DMS153 treated with DMSO at 0.1 percent for 48 hours (cell line): Measurements from ENCODE around the gene APLP2.

Source experiments
- DNase-seq: peaks from one replicate; lab custom pipeline; 2025; ENCODE audit not compliant: unreplicated experiment; lab: John Stamatoyannopoulos, UW

APLP2 gene

GRCh38 chr11:130054966-130055365 is 14.7 kb upstream of the APLP2 start:
- no peak for DNase-seq

- DNase-seq: no peak
These were observed 14.1 kb upstream of the APLP2 start for GRCh38 chr11:130055617-130056016.

DNA sequence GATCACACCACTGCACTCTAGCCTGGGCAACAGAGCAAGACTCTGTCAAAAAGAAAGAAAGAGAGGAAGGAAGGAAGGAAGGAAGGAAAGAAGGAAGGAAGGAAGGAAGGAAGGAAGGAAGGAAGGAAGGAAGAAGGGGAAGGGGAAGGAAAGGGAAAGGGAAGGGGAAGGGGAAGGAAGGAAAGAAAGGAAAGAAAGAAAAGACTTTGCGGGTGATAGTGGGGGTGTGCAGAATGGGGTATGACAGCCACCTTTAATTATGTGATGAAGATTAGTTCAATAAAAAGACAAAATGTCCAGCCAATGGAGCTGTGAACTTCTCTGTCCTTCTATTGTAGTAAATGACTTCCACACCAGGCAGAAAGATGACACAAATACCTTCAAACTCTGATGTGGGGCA is 8.7 kb upstream of the APLP2 start:
- no peak for DNase-seq

GRCh38 chr11:130062026-130062425 is 7.7 kb upstream of the APLP2 start:
- DNase-seq: no peak

GRCh38 chr11:130063451-130063850 is 6.2 kb upstream of the APLP2 start:
- DNase-seq: no peak

GRCh38 chr11:130064596-130064995 is 5.1 kb upstream of the APLP2 start:
- no peak for DNase-seq

DNA sequence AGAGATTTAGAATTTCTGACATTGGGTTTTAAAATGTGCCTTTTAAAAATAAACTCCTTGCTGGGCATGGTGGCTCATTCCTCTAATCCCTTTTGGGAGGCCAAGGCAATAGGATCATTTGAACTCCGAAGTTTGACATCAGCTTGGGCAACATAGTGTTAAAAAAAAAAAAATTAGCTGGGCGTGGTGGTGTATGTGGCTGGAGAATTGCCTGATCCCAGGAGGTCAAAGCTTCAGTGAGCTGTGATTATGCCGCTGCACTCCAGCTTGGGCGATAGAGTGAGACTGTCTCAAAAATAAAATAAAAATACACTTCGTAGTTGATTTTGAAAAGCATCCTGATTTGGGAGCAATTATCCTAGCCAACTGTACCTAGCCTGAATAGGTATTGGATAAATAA is 3.4 kb upstream of the APLP2 start:
- DNase-seq: no peak

GRCh38 chr11:130068546-130068985 is 1.1 kb upstream of the APLP2 start:
- no peak for DNase-seq

DNA sequence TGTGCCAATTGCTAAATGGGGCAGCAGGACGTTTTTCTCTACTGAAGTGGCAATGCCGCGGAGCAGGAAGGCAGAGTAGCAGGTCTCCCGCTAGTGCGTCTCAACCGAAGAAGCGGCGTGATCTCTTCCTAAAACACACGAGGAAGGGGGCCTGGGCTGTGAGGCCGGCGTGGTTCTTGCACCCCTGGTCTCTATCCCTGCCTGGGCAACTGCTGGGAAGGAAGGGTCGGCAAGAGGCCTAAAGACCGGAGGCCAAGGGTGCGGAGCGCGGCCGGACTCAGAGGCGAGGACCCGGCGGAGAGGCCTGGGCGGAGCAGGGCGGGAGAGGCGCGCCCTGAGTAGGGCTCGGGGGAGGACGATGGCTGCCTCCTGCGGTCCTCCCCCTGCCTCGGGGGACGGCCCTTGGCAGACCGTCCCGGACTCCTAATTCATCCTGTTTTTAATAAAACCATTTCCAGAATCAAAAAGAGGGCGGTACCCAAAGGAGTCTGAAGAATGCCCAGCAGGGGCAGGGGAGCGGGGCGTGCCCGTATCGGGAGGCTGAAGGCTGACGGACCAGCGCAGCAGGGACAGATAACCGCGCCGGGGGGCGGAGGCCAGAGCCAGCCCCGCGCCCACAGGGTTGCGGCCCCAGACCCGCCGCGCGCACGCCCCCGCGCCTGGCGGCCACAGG is 572 bp upstream of the APLP2 start:
- peak; percentile 65 for DNase-seq

DNA sequence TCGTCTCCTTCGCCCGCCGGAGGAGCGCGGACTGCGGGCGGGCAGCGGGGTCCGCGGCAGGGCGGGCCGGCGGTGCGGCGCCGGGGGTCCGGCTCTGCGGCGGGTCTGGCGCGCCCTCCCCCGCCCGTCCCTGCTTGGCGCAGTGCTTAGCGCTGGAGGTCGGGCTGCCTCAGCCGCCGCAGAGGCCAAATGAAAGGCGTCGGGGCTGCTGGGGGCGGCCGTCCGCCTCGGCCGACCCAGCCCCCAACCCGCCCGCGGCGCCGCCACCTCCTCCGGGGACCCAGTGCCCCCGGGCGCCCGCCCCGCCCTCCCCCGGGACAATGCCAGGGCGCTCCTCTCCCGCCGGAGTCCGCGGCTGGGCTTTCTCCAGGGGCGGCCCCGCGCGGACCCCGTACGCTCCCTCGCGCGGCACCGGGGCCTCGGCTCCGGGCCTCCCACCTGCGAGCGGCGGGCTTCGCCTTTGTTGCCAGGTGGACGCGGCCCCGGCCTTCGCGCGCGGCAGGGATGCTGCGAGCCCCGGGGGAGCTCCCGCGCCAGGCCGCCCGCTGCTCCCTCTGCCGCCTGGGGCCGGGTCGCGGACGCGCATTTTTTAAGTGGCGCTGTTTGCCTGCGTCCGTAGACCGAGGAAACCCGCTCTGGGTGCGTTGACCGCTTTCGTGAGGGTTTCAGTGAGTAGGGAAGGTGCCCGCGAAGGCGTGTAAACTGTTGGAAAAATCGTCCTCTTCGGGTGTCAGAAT is 583 bp downstream of the APLP2 start:
- peak; percentile 20 for DNase-seq

DNA sequence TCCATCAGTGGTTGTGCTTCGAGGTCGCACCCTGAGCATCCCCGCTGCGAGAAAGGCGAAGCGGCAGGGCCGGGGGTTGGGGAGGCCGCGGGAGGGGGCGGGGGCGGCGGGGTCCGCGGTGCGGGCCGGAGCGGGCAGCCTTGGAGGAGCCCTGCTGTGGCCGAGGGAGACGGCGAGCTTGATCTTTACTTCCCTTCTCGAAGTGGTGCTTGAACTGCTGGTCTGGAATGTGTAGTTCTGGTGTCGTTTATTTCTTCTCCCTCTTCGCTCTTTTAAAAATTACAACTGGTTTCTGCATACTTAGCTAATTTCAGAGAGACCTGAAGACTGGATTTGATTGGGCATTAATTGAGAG is 1.1 kb downstream of the APLP2 start:
- no peak for DNase-seq

DNA sequence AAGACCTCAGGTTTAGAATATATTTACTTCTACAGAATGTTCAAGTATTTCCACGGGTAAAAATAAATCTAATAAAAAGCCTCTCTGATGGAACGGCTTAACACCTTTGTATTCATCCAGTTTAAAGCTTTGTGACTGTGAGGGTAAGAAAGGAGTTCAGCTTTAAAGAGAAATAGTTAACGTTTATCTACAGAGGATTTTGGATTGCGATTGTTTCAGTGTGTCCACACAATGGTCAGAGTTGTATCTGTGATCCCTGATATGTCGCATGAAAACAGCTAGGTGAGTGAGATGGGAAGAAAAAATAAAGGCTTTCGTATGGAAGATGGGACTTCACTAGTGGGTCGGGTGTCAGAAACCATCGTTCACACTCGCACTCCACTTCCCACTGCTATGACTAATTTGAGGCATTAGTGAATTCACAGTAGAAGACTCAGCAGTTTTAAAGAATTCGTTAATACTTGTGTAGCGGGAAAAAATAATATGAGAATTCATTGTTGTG is 1.6 kb downstream of the APLP2 start:
- no peak for DNase-seq

DNA sequence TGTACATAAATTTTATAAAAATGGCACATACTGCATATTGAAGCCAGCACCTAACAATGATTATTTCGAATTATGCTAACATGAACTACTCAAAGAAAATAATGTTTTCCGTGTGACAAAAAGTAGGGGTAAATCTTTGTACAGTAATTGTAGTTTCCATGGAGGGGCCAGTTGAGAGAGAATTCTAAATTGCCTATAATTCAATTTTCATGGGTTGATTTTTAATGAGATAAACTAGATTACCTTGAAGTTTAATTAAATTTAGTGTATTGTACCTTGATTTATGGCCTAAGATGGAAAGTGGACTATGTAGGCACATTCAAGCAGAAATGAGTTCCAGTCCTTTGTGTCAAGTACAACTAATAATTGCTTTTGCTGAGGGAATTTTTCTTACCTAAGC is 5.0 kb downstream of the APLP2 start:
- DNase-seq: no peak

GRCh38 chr11:130076778-130077481 is 7.2 kb downstream of the APLP2 start:
- no peak for DNase-seq

GRCh38 chr11:130077671-130078070 is 8.0 kb downstream of the APLP2 start:
- DNase-seq: no peak

DNA sequence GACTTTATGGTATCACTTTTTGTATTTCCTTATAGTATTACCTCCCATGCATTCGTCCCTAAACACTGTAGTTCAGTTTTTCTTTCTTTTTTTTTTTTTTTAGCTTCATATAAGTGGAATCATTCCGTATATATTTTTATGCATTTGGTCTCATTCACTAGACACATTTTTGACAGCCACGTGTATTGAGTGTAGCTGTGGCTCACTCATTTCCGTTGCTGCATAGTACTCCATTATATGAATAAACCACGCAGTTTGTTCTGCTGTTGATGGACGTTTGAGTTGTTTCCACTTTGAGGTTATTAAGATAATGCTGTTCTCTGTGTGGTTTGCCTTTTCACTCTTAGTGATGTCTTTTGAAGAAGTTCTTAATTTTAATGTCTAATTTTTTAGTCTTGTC is 8.4 kb downstream of the APLP2 start:
- DNase-seq: no peak

DNA sequence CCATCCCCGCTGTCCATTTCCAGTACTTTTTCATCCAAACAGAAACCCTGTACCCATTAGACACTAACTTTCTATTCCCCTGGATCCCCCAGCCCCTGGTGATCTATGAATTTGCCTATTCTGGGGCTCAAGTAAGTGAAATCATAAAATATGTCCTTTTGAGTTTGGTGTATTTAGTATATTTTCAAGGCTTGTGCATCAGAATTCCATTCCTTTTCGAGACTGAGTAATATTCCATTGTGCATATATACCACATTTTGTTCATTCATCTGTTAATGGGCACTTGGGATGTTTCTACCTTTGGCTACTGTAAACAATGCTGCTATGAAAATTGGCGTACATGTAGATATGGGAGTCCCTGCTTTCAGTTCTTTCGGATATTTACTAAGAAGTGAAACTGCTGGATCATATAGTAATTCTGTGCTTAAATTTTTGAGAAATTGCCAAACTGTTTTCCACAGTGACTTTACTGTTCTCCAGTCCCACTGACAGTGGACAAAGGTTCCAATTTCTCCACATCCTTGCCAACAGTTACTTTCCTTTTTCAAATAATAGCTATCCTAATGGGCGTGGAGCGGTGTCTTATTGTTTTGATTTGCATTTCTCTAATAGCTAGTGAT is 16.1 kb downstream of the APLP2 start:
- DNase-seq: no peak

GRCh38 chr11:130086669-130087068 is 17.0 kb downstream of the APLP2 start:
- no peak for DNase-seq

GRCh38 chr11:130087294-130087926 is 17.7 kb downstream of the APLP2 start:
- no peak for DNase-seq

DNA sequence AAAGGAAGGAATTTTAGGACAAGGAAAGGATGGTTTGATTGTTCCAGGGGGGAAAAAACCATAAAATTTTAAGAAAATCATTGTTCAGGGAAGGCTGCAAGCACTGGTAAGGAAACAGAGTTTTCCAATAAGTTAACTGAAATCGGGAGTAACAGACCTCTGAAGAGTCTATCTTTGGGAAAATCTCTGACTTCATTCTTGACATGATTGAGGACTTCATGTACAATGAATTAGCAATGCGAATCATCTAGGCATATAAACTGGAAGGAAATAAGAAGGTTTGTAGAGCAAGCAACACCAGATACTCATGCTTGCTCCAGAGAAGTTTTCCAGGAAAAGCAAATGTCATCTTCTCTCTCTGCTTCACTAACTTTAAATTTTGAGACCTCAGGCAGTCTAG is 18.5 kb downstream of the APLP2 start:
- no peak for DNase-seq
